GM12878 (cell line): ENCODE data around the gene ZMYM5. TPM values are rescaled to one million over a fixed set of nuclear protein-coding genes. Genes with fewer than 3 reads are reported as not detected.

Experiments
- ATAC-seq: fragments of 200-7000 bp; cut with Tn5 transposase; 3 replicates; pipeline ENCODE4 v1.9.1; 2020; ENCODE audit warnings: mild to moderate bottlenecking, moderate library complexity
- BruUV-seq: library from RNA; stranded (reverse); fragments of 400-500 nt; replicated peaks from 2 replicates; lab custom pipeline; 2021; lab: Mats Ljungman, UMichigan
- CTCF ChIA-PET: fragments of 300-600 bp; sonication (Branson Sonifier 250); formaldehyde crosslinking; extraction: SDS; loops from one replicate; lab custom pipeline; 2021; ENCODE audit warnings: inconsistent platforms; lab: Yijun Ruan, JAX
- POLR2A ChIA-PET: fragments of 350-600 bp; formaldehyde crosslinking; extraction: SDS; loops from one replicate; lab custom pipeline; 2021; ENCODE audit warnings: inconsistent platforms; lab: Charles Lee
- RAD21 ChIA-PET: fragments of 300-600 bp; sonication (Branson Sonifier 250); formaldehyde crosslinking; loops from one replicate; lab custom pipeline; 2023; ENCODE audit warnings: antibody characterized with exemption; ENCODE audit not compliant: unreplicated experiment; lab: Charles Lee
- SMC1A ChIA-PET: fragments of 300-600 bp; sonication (Branson Sonifier 250); formaldehyde crosslinking; loops from one replicate; lab custom pipeline; 2023; ENCODE audit not compliant: unreplicated experiment, uncharacterized antibody; lab: Charles Lee
- DNase-seq: peaks from one replicate; pipeline ENCODE4 v3.0.0-alpha.2; 2011; ENCODE audit warnings: low read depth, low spot score
- FAIRE-seq: peaks from 3 replicates; lab custom pipeline; 2011; peaks lifted over from hg19 to GRCh38; lab: Jason Lieb, UNC
- H2AFZ ChIP-seq: 2 replicates; pipeline ENCODE4 v1.6.0; 2011; ENCODE audit warnings: low read depth, low read length, control low read depth; ENCODE audit not compliant: control insufficient read depth
- H3K27ac ChIP-seq: 2 replicates; pipeline ENCODE4 v1.5.1; 2011; ENCODE audit warnings: control low read depth; ENCODE audit not compliant: control insufficient read depth, insufficient read depth
- H3K27me3 ChIP-seq, 2 experiments: replicated peaks in 1 of 2; 2 replicates each; pipeline versions ENCODE4 v1.6.0 to v1.6.1; 2011; ENCODE audit warnings: low read length in 1 of 2; ENCODE audit not compliant: control insufficient read depth in 2 of 2, insufficient read depth in 2 of 2
- H3K36me3 ChIP-seq, 2 experiments: 2 replicates each; pipeline ENCODE4 v1.5.1; 2011; ENCODE audit warnings: low read length in 1 of 2; ENCODE audit not compliant: control insufficient read depth in 2 of 2, insufficient read depth in 2 of 2
- H3K4me1 ChIP-seq: 2 replicates; pipeline ENCODE4 v1.6.1; 2011; ENCODE audit warnings: mild to moderate bottlenecking, low read length, moderate library complexity, mixed read lengths; ENCODE audit not compliant: control insufficient read depth, insufficient read depth
- H3K4me2 ChIP-seq: 2 replicates; pipeline ENCODE4 v1.6.0; 2011; ENCODE audit warnings: control low read depth; ENCODE audit not compliant: control insufficient read depth, insufficient read depth
- H3K4me3 ChIP-seq: fragments of 200-600 bp; sonication (generic); 2 replicates; pipeline ENCODE4 v1.5.1; 2016
- H3K79me2 ChIP-seq: 2 replicates; pipeline ENCODE4 v1.6.0; 2011; ENCODE audit warnings: low read length; ENCODE audit not compliant: control insufficient read depth, insufficient read depth
- H3K9ac ChIP-seq: 2 replicates; pipeline ENCODE4 v1.8.0; 2011; ENCODE audit warnings: low read length, control low read depth, mixed read lengths; ENCODE audit not compliant: control insufficient read depth, insufficient read depth
- H3K9me3 ChIP-seq: replicated peaks from 3 replicates; pipeline ENCODE4 v1.5.1; 2011; ENCODE audit warnings: mild to moderate bottlenecking, low read length; ENCODE audit not compliant: control insufficient read depth, insufficient read depth
- H4K20me1 ChIP-seq: 2 replicates; pipeline ENCODE4 v1.6.0; 2011; ENCODE audit not compliant: control insufficient read depth, insufficient read depth
- BHLHE40 ChIP-seq, 2 experiments: fragments of 450-650 bp in 1 of 2; IDR thresholded peaks; 2 replicates each; pipeline ENCODE4 v1.6.1; 2011 to 2017; ENCODE audit warnings: low read depth in 2 of 2, borderline replicate concordance in 1 of 2, improper control_type of control experiment in 1 of 2, low read length in 1 of 2, mild to moderate bottlenecking in 1 of 2
- ETV6 ChIP-seq, 2 experiments: fragments of 450-650 bp in 1 of 2; IDR thresholded peaks in 1 of 2; conservative IDR thresholded peaks in 1 of 2; 2 replicates each; pipeline ENCODE4 v1.6.1; 2014; ENCODE audit warnings: antibody characterized with exemption in 1 of 2, borderline replicate concordance in 1 of 2, low read depth in 1 of 2, mild to moderate bottlenecking in 1 of 2, moderate library complexity in 1 of 2
- POLR2AphosphoS2 ChIP-seq: IDR thresholded peaks from 2 replicates; pipeline ENCODE4 v1.6.1; 2011; ENCODE audit warnings: low read depth, mild to moderate bottlenecking, low read length, improper control_type of control experiment, moderate library complexity
- RELA ChIP-seq: fragments of 450-650 bp; IDR thresholded peaks from 2 replicates; pipeline ENCODE4 v1.8.0; 2014; ENCODE audit warnings: borderline replicate concordance; ENCODE audit not compliant: partially characterized antibody
- ZNF217 ChIP-seq: fragments of 450-650 bp; IDR thresholded peaks from 2 replicates; pipeline ENCODE4 v1.6.1; 2017; ENCODE audit warnings: antibody characterized with exemption, mild to moderate bottlenecking
- WGBS: methylation state at CpG from one replicate; pipeline ENCODE4 v1.1.6; 2016; ENCODE audit warnings: low lambda C conversion rate; ENCODE audit not compliant: insufficient replicate concordance, insufficient coverage; ENCODE audit errors: missing lambda C conversion rate; 5-methylcytosine and 5-hydroxymethylcytosine counted together
- in situ Hi-C: fragments of 300-500 bp; cut with MboI; formaldehyde crosslinking; loops from 9 replicates; pipeline ENCODE4 v1.14.3; 2018; ENCODE audit warnings: mixed read lengths
- intact Hi-C: fragments of 100-400 bp; cut with micrococcal nuclease; formaldehyde crosslinking; loops from one replicate; pipeline ENCODE4 v1.14.2; 2022; ENCODE audit not compliant: unreplicated experiment
- polyA plus RNA-seq, 11 experiments: library from polyadenylated mRNA; depleted of rRNA in 4 of 11; unstranded in 6 of 11; stranded (reverse) in 5 of 11; fragments of >200 nt; fragmentation: Nextera tagmentation in 4 of 11; fragmentation: Illumina TruSeq in 1 of 11; extraction: Ambion mirVana in 4 of 11; extraction: Trizol in 1 of 11; gene quantifications; 1 replicate in 1 of 11; 2 replicates in 10 of 11; pipeline versions ENCODE4 v1.2.1 to v1.2.3, GENCODE V29; 2011 to 2016; ENCODE audit warnings: inconsistent platforms in 2 of 11, missing spikeins in 2 of 11, low read depth in 1 of 11
- total RNA-seq, 4 experiments: library from RNA; depleted of rRNA in 3 of 4; stranded (reverse); fragments of >200 nt in 3 of 4; fragmentation: Illumina TruSeq in 1 of 4; extraction: Trizol in 1 of 4; gene quantifications; 2 replicates each; pipeline versions ENCODE4 v1.2.1 to v1.2.3, GENCODE V29; 2013 to 2021
- TF ChIP-seq, protein P1 (sequence below): IDR thresholded peaks from 2 replicates; pipeline ENCODE4 v1.6.1; 2012; ENCODE audit warnings: low read depth, low read length, improper control_type of control experiment
- TF ChIP-seq, protein P2 (sequence below): fragments of 450-650 bp; IDR thresholded peaks from 2 replicates; pipeline ENCODE4 v1.6.1; 2016; ENCODE audit warnings: mild to moderate bottlenecking
- TF ChIP-seq, protein P3 (sequence below): IDR thresholded peaks from 2 replicates; pipeline ENCODE4 v1.6.1; 2012; ENCODE audit warnings: mild to moderate bottlenecking, low read depth, low read length

Gene ZMYM5
- total and polyA plus RNA-seq, 10 of the 15 experiments (the other 5 are each of a cell fraction or from before 2014, with no cell fraction given) = 7.1 to 13.7 (median 10.6) TPM

DNA sequence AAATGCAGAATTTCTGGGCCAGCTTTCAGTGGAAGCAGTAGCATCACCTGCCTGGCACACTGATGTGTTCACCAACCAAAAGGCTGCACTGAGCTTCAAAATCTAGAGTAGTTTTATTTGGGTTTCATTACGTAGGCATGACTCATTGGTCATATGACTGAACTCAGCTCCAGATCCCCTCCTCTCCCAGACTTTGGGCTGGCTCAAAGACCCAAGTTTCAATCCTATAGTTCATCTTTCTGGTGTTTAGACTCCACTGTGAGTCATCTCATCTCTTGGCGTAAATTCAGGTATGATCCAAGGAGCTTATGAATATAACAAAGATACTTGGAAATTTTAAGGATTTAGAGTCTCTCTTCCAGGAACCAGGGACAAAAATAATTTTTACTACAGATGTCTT, 17.7 kb downstream of the ZMYM5 start:
- Histone ChIP-seq H3K27me3 (no peaks in the 10 kb centered on the region), H3K4me3 (no peak overlapping the region), H4K20me1 (no peaks in the 10 kb centered on the region; the same call in 1 of the 2 replicates), H3K27ac (no peak overlapping the region), H3K9ac (no peak overlapping the region), H3K9me3 (no peaks in the 10 kb centered on the region), H3K79me2 (peaks cover 8% of the 10 kb centered on the region), H3K4me1 (no peaks in the 10 kb centered on the region), H2AFZ (no peak overlapping the region), H3K36me3 (peaks cover 1 to 13% of the 10 kb centered on the region in 2 experiments; a peak in 2 of 4 replicates), H3K4me2 (no peak overlapping the region)
- 69% methylated on average over 2 of the region's 2 CpGs for WGBS
- SMC1A ChIA-PET = interaction anchor here (1.0 to 1.4 kb wide), 2 partner anchors 16 to 23 kb away, joined by 3 to 6 read pairs; no protein-coding TSS in a partner anchor
- in situ Hi-C loops (no loop called here), intact Hi-C loops (no loop called here)
- TF ChIP-seq, protein P1, sequence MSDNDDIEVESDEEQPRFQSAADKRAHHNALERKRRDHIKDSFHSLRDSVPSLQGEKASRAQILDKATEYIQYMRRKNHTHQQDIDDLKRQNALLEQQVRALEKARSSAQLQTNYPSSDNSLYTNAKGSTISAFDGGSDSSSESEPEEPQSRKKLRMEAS = no peak
- TF ChIP-seq ZNF217 (no peak), RELA (no peak), POLR2AphosphoS2 (no peak), ETV6 (conservative IDR thresholded peaks at IDR 0.05 in 1 of 2, IDR thresholded peaks at IDR 0.05 in 1 of 2; ENCODE audit: borderline replicate concordance in 1 of 2, low read depth in 1 of 2) (no peak), BHLHE40 (IDR thresholded peaks at IDR 0.05; ENCODE audit: borderline replicate concordance in 1 of 2, low read depth in 2 of 2, low read length in 1 of 2) (no peak)
- TF ChIP-seq, protein P2, sequence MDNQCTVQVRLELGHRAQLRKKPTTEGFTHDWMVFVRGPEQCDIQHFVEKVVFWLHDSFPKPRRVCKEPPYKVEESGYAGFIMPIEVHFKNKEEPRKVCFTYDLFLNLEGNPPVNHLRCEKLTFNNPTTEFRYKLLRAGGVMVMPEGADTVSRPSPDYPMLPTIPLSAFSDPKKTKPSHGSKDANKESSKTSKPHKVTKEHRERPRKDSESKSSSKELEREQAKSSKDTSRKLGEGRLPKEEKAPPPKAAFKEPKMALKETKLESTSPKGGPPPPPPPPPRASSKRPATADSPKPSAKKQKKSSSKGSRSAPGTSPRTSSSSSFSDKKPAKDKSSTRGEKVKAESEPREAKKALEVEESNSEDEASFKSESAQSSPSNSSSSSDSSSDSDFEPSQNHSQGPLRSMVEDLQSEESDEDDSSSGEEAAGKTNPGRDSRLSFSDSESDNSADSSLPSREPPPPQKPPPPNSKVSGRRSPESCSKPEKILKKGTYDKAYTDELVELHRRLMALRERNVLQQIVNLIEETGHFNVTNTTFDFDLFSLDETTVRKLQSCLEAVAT = no peak
- TF ChIP-seq, protein P3, sequence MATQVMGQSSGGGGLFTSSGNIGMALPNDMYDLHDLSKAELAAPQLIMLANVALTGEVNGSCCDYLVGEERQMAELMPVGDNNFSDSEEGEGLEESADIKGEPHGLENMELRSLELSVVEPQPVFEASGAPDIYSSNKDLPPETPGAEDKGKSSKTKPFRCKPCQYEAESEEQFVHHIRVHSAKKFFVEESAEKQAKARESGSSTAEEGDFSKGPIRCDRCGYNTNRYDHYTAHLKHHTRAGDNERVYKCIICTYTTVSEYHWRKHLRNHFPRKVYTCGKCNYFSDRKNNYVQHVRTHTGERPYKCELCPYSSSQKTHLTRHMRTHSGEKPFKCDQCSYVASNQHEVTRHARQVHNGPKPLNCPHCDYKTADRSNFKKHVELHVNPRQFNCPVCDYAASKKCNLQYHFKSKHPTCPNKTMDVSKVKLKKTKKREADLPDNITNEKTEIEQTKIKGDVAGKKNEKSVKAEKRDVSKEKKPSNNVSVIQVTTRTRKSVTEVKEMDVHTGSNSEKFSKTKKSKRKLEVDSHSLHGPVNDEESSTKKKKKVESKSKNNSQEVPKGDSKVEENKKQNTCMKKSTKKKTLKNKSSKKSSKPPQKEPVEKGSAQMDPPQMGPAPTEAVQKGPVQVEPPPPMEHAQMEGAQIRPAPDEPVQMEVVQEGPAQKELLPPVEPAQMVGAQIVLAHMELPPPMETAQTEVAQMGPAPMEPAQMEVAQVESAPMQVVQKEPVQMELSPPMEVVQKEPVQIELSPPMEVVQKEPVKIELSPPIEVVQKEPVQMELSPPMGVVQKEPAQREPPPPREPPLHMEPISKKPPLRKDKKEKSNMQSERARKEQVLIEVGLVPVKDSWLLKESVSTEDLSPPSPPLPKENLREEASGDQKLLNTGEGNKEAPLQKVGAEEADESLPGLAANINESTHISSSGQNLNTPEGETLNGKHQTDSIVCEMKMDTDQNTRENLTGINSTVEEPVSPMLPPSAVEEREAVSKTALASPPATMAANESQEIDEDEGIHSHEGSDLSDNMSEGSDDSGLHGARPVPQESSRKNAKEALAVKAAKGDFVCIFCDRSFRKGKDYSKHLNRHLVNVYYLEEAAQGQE = no peak
- ATAC-seq (peak; percentile 67), DNase-seq (no peak), FAIRE-seq (no peak)
- TSS peak; percentile 25 for BruUV-seq
- RAD21 ChIA-PET = interaction anchor here (0.6 kb wide), 2 partner anchors 16 to 46 kb away, joined by 3 read pairs; no protein-coding TSS in a partner anchor
- POLR2A ChIA-PET = interaction anchor here (0.6 to 1.0 kb wide), 4 partner anchors 12 to 199 kb away, joined by 3 to 7 read pairs (median 4); partner anchors contain the start of gene ZMYM5
- CTCF ChIA-PET = interaction anchor here (0.6 to 3.7 kb wide), 6 partner anchors 10 to 139 kb away, joined by 3 to 8 read pairs (median 4); partner anchors contain the start of gene ZMYM5
